HepG2 (cell line): ENCODE measurements around the gene ARID1A. TPM values are rescaled to one million over a fixed set of nuclear protein-coding genes. Genes with fewer than 3 reads are reported as not detected.

Experiments
- ATF4 ChIP-seq, 2 experiments: fragments of 450-650 bp in 1 of 2; sonication (generic) in 1 of 2; formaldehyde crosslinking; IDR thresholded peaks; 2 replicates each; pipeline versions ENCODE4 v1.5.0 to v1.8.0; 2020 to 2022; ENCODE audit warnings: mild to moderate bottlenecking in 1 of 2, missing genetic modification reagents in 1 of 2
- BORCS8-MEF2B ChIP-seq: sonication (generic); formaldehyde crosslinking; IDR thresholded peaks from 2 replicates; pipeline ENCODE4 v1.8.0; 2022; ENCODE audit warnings: mild to moderate bottlenecking, missing genetic modification reagents
- DZIP1 ChIP-seq: sonication (generic); formaldehyde crosslinking; IDR thresholded peaks from 2 replicates; pipeline ENCODE4 v1.5.0; 2020; ENCODE audit warnings: mild to moderate bottlenecking, missing genetic modification reagents
- E2F2 ChIP-seq: sonication (generic); formaldehyde crosslinking; IDR thresholded peaks from 2 replicates; pipeline ENCODE4 v1.4.0; 2020; ENCODE audit warnings: missing genetic modification reagents, borderline replicate concordance
- HDAC1 ChIP-seq: sonication (generic); formaldehyde crosslinking; IDR thresholded peaks from 2 replicates; pipeline ENCODE4 v1.5.1; 2020; ENCODE audit warnings: mild to moderate bottlenecking, missing genetic modification reagents
- KAT2B ChIP-seq: fragments of 150-350 bp; IDR thresholded peaks from 2 replicates; pipeline ENCODE4 v1.6.1; 2014; ENCODE audit warnings: low read depth, low read length, borderline replicate concordance
- NONO ChIP-seq, 2 experiments: fragments of 450-650 bp in 1 of 2; sonication (generic) in 1 of 2; formaldehyde crosslinking in 1 of 2; IDR thresholded peaks in 1 of 2; conservative IDR thresholded peaks in 1 of 2; 2 replicates each; pipeline versions ENCODE4 v1.6.1 to v1.8.0; 2017 to 2022; ENCODE audit warnings: mild to moderate bottlenecking in 1 of 2, missing genetic modification reagents in 1 of 2, moderate library complexity in 1 of 2
- PHB2 ChIP-seq: fragments of 450-650 bp; IDR thresholded peaks from 2 replicates; pipeline ENCODE4 v1.6.1; 2018; ENCODE audit not compliant: partially characterized antibody
- POLR2AphosphoS2 ChIP-seq: IDR thresholded peaks from 2 replicates; pipeline ENCODE4 v1.6.1; 2011; ENCODE audit warnings: low read depth, low read length, improper control_type of control experiment
- RXRB ChIP-seq: IDR thresholded peaks from 2 replicates; pipeline ENCODE4 v1.6.1; 2016; ENCODE audit warnings: borderline replicate concordance, missing genetic modification reagents, missing compliant biosample characterization
- SP2 ChIP-seq: sonication (generic); formaldehyde crosslinking; IDR thresholded peaks from 2 replicates; pipeline ENCODE4 v1.5.1; 2020; ENCODE audit warnings: mild to moderate bottlenecking, missing genetic modification reagents
- SRSF9 ChIP-seq: fragments of 200-400 bp; formaldehyde crosslinking; IDR thresholded peaks from 2 replicates; pipeline ENCODE4 v1.6.1; 2018; ENCODE audit warnings: borderline replicate concordance, mild to moderate bottlenecking, low read depth, low read length; ENCODE audit not compliant: insufficient read depth, poor library complexity, severe bottlenecking
- ZNF263 ChIP-seq: sonication (generic); formaldehyde crosslinking; IDR thresholded peaks from 2 replicates; pipeline ENCODE4 v1.4.0; 2020; ENCODE audit warnings: missing genetic modification reagents
- ZNF775 ChIP-seq: sonication (generic); formaldehyde crosslinking; IDR thresholded peaks from 2 replicates; pipeline ENCODE4 v1.4.0; 2020; ENCODE audit warnings: missing genetic modification reagents, mild to moderate bottlenecking, moderate library complexity, borderline replicate concordance
- polyA plus RNA-seq, 8 experiments: library from polyadenylated mRNA; depleted of rRNA in 3 of 8; stranded (reverse) in 7 of 8; unstranded in 1 of 8; fragments of >200 nt; fragmentation: Illumina TruSeq in 4 of 8; extraction: Trizol in 4 of 8; gene quantifications; 2 replicates each; pipeline versions ENCODE4 v1.2.1 to v1.2.3, GENCODE V29; 2011 to 2016; ENCODE audit warnings: low read depth in 4 of 8, missing spikeins in 1 of 8, mixed read lengths in 1 of 8; ENCODE audit not compliant: insufficient read depth in 1 of 8
- total RNA-seq, 5 experiments: library from RNA; depleted of rRNA; stranded (reverse); fragments of >200 nt; fragmentation: Illumina TruSeq; extraction: Trizol; gene quantifications; 2 replicates each; pipeline ENCODE4 v1.2.3, GENCODE V29; 2016; ENCODE audit warnings: low read depth in 1 of 5
- TF ChIP-seq, protein P1 (sequence below): sonication (generic); formaldehyde crosslinking; IDR thresholded peaks from 2 replicates; pipeline ENCODE4 v1.4.0; 2020; ENCODE audit warnings: missing genetic modification reagents, borderline replicate concordance
- TF ChIP-seq, protein P2 (sequence below): sonication (generic); formaldehyde crosslinking; IDR thresholded peaks from 2 replicates; pipeline ENCODE4 v1.5.0; 2020; ENCODE audit warnings: missing genetic modification reagents, mild to moderate bottlenecking, borderline replicate concordance
- TF ChIP-seq, protein P3 (sequence below): sonication (generic); formaldehyde crosslinking; IDR thresholded peaks from 2 replicates; pipeline ENCODE4 v1.4.0; 2020; ENCODE audit warnings: missing genetic modification reagents

Gene ARID1A
- total and polyA plus RNA-seq, 2 of the 13 experiments (the other 11 are each of a cell fraction or from before 2014, with no cell fraction given) = 11.9 to 15.9 TPM

- TF ChIP-seq ATF4 (CRISPR knock-in tag; IDR thresholded peaks at IDR 0.05) = peak in 1 of 2 experiments; percentile 74; a peak in 2 of 4 replicates
- TF ChIP-seq, protein P1, sequence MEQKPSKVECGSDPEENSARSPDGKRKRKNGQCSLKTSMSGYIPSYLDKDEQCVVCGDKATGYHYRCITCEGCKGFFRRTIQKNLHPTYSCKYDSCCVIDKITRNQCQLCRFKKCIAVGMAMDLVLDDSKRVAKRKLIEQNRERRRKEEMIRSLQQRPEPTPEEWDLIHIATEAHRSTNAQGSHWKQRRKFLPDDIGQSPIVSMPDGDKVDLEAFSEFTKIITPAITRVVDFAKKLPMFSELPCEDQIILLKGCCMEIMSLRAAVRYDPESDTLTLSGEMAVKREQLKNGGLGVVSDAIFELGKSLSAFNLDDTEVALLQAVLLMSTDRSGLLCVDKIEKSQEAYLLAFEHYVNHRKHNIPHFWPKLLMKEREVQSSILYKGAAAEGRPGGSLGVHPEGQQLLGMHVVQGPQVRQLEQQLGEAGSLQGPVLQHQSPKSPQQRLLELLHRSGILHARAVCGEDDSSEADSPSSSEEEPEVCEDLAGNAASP (CRISPR knock-in tag) = peak; percentile 83
- TF ChIP-seq POLR2AphosphoS2 = no peak
- no peak for TF ChIP-seq SRSF9
- no peak for TF ChIP-seq PHB2
- peak; percentile 86; the same call in 1 of the 2 replicates for TF ChIP-seq DZIP1 (CRISPR knock-in tag)
- TF ChIP-seq, protein P2, sequence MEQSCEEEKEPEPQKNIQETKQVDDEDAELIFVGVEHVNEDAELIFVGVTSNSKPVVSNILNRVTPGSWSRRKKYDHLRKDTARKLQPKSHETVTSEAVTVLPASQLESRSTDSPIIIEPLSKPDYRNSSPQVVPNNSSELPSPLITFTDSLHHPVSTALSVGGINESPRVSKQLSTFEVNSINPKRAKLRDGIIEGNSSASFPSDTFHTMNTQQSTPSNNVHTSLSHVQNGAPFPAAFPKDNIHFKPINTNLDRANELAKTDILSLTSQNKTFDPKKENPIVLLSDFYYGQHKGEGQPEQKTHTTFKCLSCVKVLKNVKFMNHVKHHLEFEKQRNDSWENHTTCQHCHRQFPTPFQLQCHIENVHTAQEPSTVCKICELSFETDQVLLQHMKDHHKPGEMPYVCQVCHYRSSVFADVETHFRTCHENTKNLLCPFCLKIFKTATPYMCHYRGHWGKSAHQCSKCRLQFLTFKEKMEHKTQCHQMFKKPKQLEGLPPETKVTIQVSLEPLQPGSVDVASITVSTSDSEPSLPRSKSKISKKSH = peak; percentile 84; the same call in 1 of the 2 replicates
- peak; percentile 73; the same call in 1 of the 2 replicates for TF ChIP-seq ZNF263 (CRISPR knock-in tag)
- TF ChIP-seq ZNF775 (CRISPR knock-in tag) = peak; percentile 89
- TF ChIP-seq KAT2B = no peak
- TF ChIP-seq BORCS8-MEF2B (CRISPR knock-in tag) = peak; percentile 97
- peak; percentile 80 for TF ChIP-seq RXRB (CRISPR knock-in tag)
- TF ChIP-seq SP2 (CRISPR knock-in tag) = no peak
- no peak for TF ChIP-seq NONO (IDR thresholded peaks at IDR 0.05)
- TF ChIP-seq NONO (CRISPR knock-in tag; conservative IDR thresholded peaks at IDR 0.05) = peak; percentile 96
- no peak for TF ChIP-seq E2F2 (CRISPR knock-in tag)
- TF ChIP-seq HDAC1 (CRISPR knock-in tag) = peak; percentile 95
- TF ChIP-seq, protein P3, sequence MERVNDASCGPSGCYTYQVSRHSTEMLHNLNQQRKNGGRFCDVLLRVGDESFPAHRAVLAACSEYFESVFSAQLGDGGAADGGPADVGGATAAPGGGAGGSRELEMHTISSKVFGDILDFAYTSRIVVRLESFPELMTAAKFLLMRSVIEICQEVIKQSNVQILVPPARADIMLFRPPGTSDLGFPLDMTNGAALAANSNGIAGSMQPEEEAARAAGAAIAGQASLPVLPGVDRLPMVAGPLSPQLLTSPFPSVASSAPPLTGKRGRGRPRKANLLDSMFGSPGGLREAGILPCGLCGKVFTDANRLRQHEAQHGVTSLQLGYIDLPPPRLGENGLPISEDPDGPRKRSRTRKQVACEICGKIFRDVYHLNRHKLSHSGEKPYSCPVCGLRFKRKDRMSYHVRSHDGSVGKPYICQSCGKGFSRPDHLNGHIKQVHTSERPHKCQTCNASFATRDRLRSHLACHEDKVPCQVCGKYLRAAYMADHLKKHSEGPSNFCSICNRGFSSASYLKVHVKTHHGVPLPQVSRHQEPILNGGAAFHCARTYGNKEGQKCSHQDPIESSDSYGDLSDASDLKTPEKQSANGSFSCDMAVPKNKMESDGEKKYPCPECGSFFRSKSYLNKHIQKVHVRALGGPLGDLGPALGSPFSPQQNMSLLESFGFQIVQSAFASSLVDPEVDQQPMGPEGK (CRISPR knock-in tag) = peak; percentile 85; the same call in 1 of the 2 replicates
These were observed at the start of gene ARID1A (continued) for GRCh38 chr1:26695356-26696118.
